Activated CD4-positive, alpha-beta T cell treated with anti-CD3 and anti-CD28 coated beads, Interleukin-2, amount 10 ng/mL, durations not matched to agents 24 days and 14 days (primary cell): Measurements from ENCODE around the gene PRPF38A. TPM values are rescaled to one million over a fixed set of nuclear protein-coding genes. Genes with fewer than 3 reads are reported as not detected.

Source experiments
- DNase-seq: peaks from one replicate; pipeline ENCODE4 v3.0.0; 2022
- H3K27ac Mint-ChIP-seq: one replicate; pipeline ENCODE4 v1.8.0; 2022; ENCODE audit warnings: mild to moderate bottlenecking, mixed read lengths
- H3K27me3 Mint-ChIP-seq: one replicate; pipeline ENCODE4 v1.8.0; 2022; ENCODE audit warnings: mixed read lengths
- H3K36me3 Mint-ChIP-seq: one replicate; pipeline ENCODE4 v1.8.0; 2022; ENCODE audit warnings: low read depth, mild to moderate bottlenecking, mixed read lengths
- H3K4me1 Mint-ChIP-seq: one replicate; pipeline ENCODE4 v1.8.0; 2021; ENCODE audit warnings: mixed read lengths
- H3K4me3 Mint-ChIP-seq: one replicate; pipeline ENCODE4 v1.8.0; 2022; ENCODE audit warnings: mild to moderate bottlenecking, moderate library complexity, mixed read lengths
- H3K9me3 Mint-ChIP-seq: one replicate; pipeline ENCODE4 v1.8.0; 2021; ENCODE audit warnings: mixed read lengths
- intact Hi-C: fragments of 100-400 bp; cut with micrococcal nuclease; formaldehyde crosslinking; loops from one replicate; pipeline ENCODE4 v1.15.1; 2023
- total RNA-seq: library from RNA; stranded (reverse); gene quantifications from 2 replicates; pipeline ENCODE4 v1.2.3, GENCODE V29; 2022

The PRPF38A gene
- total RNA-seq, 1 donor from 2014 or later = 106 TPM

DNA sequence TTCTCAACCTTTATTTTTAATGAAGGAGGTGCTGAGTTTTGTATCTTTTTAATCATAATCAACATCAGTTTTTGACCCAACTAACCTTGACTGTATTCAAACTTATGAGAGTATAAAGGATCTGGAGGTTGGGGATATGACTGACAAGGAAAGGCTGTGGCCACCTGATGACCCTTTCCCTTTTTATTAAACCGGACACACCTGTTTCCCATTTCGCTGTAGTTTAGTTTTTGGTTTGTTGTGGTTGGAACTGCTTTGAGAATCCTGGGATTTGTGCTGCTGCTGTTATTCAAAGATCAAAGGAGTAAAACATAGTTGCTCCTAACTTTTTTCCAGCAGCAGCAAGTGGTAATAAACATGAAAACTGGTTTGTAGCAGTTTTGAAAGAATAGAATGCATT is 12.4 kb downstream of the PRPF38A start:
- DNase-seq = no peak
- intact Hi-C loops = no loop called here
- Mint-ChIP-seq H3K36me3 (peaks cover 58% of the 10 kb centered on the region), H3K4me1 (peaks cover 16% of the 10 kb centered on the region), H3K9me3 (no peaks in the 10 kb centered on the region), H3K4me3 (no peak overlapping the region), H3K27me3 (no peaks in the 10 kb centered on the region), H3K27ac (no peak overlapping the region)

DNA sequence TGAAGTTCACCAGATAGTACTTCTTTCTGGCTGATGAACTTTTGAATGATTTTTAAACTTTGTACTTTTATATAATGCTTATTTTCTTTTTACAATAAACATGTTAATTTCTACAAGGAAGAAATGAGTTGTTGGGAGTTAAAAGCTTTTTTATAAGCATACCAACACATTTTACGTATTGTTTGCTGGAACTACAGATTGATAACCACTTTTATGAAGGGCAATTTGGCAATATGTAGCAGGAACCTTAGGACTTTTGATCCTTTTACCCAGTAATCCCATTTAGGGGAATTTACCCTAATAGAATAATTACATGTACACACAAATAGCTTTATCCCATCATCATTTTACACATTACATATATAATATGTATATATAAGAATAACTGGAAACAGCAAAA is 16.3 kb downstream of the PRPF38A start:
- no peak for DNase-seq
- peaks cover 34% of the 10 kb centered on the region for H3K4me1 Mint-ChIP-seq
- peaks cover 43% of the 10 kb centered on the region for H3K36me3 Mint-ChIP-seq
- H3K27ac Mint-ChIP-seq = no peak overlapping the region
- no peaks in the 10 kb centered on the region for H3K9me3 Mint-ChIP-seq
- H3K27me3 Mint-ChIP-seq = no peaks in the 10 kb centered on the region
- no peak overlapping the region for H3K4me3 Mint-ChIP-seq
- intact Hi-C loops = no loop called here

DNA sequence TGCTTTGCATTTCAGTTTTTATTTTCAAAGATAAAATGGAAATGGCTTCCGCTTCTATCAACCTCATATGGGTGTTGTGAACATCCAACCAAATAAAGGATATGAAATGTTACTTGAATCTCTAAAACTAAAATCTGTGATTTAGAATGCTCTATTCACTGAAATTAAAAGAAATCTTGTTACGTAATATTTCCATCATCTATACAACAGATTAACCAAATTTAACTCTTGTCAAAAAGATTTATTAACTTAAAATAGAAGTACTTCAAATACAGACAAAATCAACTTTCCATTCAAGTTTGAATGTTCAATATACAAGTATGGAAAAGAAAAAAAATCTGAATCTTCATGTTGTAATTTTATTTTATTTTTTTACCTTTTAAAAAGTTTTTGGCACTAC is 18.7 kb downstream of the PRPF38A start:
- DNase-seq = no peak
- Mint-ChIP-seq H3K36me3 (peaks cover 48% of the 10 kb centered on the region), H3K27ac (no peak overlapping the region), H3K27me3 (no peaks in the 10 kb centered on the region), H3K9me3 (no peaks in the 10 kb centered on the region), H3K4me3 (no peak overlapping the region), H3K4me1 (peaks cover 40% of the 10 kb centered on the region)
- intact Hi-C loops = no loop called here

DNA sequence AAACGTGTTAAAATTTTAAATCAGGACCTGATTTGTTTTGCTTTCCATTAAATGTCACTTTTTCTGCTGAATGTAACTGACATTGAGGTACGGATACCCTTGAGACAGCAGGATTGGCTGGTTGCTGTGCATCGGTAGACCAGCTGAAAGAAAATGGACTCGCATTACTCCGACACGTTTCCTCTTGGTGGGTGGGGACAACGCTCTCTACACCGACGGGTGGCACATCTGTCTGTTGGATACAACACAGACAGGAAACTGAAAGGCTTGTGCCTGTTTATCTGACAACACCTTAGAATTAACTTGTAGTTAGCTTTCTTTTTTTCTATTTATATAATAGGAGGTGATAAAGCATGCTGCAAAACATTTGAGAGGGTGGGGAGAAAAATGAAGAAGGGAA is 19.4 kb downstream of the PRPF38A start:
- peak overlapping the region; percentile 67 for H3K4me3 Mint-ChIP-seq
- peak overlapping the region; percentile 81 for H3K27ac Mint-ChIP-seq
- H3K9me3 Mint-ChIP-seq = no peaks in the 10 kb centered on the region
- no peaks in the 10 kb centered on the region for H3K27me3 Mint-ChIP-seq
- peak; percentile 92 for DNase-seq
- peaks cover 40% of the 10 kb centered on the region for H3K4me1 Mint-ChIP-seq
- H3K36me3 Mint-ChIP-seq = peaks cover 48% of the 10 kb centered on the region
- intact Hi-C loops = loop anchor here (1.0 kb wide), 3 partner anchors 19 to 263 kb away; partner anchors contain the start of genes ORC1, PRPF38A and TUT4

DNA sequence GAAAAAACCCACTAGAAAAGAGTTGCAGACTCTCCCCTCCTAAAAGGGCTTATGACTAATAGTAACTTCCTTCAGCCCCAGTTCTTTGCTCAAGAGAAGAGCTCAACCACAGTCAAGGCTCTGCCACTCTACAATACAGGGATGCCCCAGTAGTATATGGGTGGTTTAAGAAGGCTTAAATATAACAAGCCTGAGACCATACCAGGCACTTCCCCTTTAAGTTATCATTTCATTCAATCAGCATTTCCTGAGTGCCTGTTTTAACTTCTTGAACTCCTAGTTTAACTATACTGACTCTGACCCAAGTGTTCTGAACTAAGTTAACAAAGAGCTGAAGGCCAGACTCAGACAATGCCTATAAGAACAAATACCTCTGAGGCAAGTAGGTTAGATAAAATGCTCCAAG is 19.8 kb downstream of the PRPF38A start:
- Mint-ChIP-seq H3K4me1 (peaks cover 39% of the 10 kb centered on the region), H3K27ac (peak overlapping the region; percentile 81), H3K27me3 (no peaks in the 10 kb centered on the region), H3K9me3 (no peaks in the 10 kb centered on the region), H3K36me3 (peaks cover 47% of the 10 kb centered on the region), H3K4me3 (peak overlapping the region; percentile 67)
- DNase-seq = peak; percentile 78
- intact Hi-C loops = loop anchor here (1.0 kb wide), 3 partner anchors 20 to 262 kb away; partner anchors contain the start of genes ORC1, PRPF38A and TUT4

DNA sequence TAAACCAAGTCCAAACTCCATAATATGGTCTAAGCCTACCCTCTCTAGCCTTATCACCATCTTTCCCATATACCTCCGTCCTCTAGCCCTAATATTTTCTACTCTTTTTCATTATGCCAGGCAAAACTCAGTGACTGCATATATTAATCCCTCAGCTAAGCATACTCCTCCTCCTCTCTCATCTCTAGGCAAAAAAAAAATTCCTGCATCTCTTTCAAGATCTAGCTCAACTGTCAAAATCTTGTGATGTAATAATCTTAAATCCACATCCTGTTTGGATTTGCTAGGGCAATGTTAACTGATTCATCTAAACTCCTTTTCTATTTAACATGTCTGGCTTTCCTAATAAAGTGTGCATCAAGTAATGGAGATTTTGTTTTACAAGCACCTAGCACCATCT is 20.4 kb downstream of the PRPF38A start:
- Mint-ChIP-seq H3K4me1 (peaks cover 33% of the 10 kb centered on the region), H3K4me3 (peak overlapping the region; percentile 67), H3K27me3 (no peaks in the 10 kb centered on the region), H3K36me3 (peaks cover 41% of the 10 kb centered on the region), H3K27ac (peak overlapping the region; percentile 81), H3K9me3 (no peaks in the 10 kb centered on the region)
- DNase-seq = no peak
- intact Hi-C loops = loop anchor here (1.0 kb wide), 3 partner anchors 21 to 261 kb away; partner anchors contain the start of genes ORC1, PRPF38A and TUT4

DNA sequence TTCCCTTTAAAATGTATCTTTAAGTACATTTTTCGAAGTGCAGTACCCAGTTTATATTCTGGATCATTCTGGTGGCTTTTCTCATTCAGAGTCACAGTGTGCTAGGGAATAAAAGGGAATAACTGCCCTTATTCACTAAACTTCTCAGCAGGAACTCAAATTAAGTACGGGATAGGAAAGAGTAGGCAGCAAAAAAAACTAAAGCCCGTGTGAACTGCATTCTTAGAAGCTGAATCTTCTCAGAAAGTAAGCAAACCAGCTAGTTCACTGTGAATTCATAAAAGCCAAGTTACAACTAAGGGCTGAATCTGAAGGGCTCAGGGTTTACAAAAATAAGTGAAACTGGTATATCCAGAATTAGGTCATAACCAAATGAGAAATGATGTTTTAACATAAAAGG is 22.0 kb downstream of the PRPF38A start:
- intact Hi-C loops = no loop called here
- peak overlapping the region; percentile 62 for H3K27ac Mint-ChIP-seq
- peaks cover 51% of the 10 kb centered on the region for H3K36me3 Mint-ChIP-seq
- H3K9me3 Mint-ChIP-seq = no peaks in the 10 kb centered on the region
- peaks cover 31% of the 10 kb centered on the region for H3K4me1 Mint-ChIP-seq
- H3K4me3 Mint-ChIP-seq = no peak overlapping the region
- no peaks in the 10 kb centered on the region for H3K27me3 Mint-ChIP-seq
- DNase-seq = no peak

DNA sequence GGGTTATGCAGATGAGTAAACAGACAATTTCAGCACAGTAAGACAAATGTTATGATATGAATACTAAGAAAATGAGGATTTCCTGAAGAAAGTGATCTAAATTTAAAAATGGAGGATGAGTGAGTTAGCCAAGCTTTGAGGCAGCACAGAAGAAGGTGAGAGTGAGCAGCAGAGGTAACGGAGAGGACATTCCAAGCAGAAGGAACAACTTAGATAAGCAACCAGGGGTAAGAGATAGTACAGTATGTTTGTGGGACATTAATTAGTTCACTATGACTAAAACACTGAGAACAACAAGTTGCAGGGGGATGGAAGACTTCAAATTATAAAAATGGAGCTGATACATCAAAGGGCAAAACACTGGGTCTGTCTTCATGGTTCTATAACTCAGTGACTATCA is 22.8 kb downstream of the PRPF38A start:
- DNase-seq = no peak
- Mint-ChIP-seq H3K4me1 (peaks cover 31% of the 10 kb centered on the region), H3K27ac (no peak overlapping the region), H3K36me3 (peaks cover 53% of the 10 kb centered on the region), H3K27me3 (no peaks in the 10 kb centered on the region), H3K4me3 (no peak overlapping the region), H3K9me3 (no peaks in the 10 kb centered on the region)
- intact Hi-C loops = no loop called here

DNA sequence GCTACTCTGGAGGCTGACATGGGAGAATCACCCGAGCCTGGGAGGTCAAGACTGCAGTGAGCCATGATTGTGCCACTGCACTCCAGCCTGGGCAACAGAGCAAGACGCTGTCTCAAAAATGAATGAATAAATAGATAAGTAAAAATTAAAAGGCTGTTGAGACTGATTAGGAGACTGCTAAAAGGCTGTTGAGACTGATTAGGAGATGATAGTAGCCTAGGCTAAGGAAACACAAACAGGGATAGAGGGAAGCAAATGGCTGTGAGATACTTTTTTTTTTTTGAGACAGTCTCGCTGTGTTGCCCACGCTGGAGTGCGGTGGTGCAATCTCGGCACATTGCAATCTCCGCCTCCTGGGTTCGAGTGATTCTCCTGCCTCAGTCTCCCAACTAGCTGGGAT is 28.4 kb downstream of the PRPF38A start:
- Mint-ChIP-seq H3K4me3 (no peak overlapping the region), H3K36me3 (peaks cover 41% of the 10 kb centered on the region), H3K9me3 (no peaks in the 10 kb centered on the region), H3K27ac (no peak overlapping the region), H3K27me3 (no peaks in the 10 kb centered on the region), H3K4me1 (no peaks in the 10 kb centered on the region)
- intact Hi-C loops = no loop called here
- DNase-seq = peak; percentile 39

DNA sequence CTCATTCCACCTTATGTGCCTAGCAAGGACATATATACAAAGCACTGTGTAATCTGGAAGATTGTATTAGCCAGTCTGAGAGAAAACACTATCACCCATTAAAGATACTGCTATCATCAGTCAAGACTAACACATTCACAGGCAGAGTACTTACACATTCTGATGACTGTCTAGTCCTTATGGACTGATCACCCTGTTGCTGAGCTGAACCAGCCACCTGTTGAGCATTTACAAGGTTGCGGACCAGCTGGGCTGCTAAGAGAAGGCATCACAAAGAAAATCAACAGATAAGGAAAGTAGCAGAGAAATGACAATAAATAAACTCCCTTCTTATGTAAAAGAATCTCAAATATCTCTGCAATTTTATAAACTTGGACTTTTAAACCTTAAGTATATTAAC is 30.8 kb downstream of the PRPF38A start:
- peaks cover 42% of the 10 kb centered on the region for H3K36me3 Mint-ChIP-seq
- no peaks in the 10 kb centered on the region for H3K9me3 Mint-ChIP-seq
- no peak overlapping the region for H3K27ac Mint-ChIP-seq
- no peaks in the 10 kb centered on the region for H3K4me1 Mint-ChIP-seq
- H3K4me3 Mint-ChIP-seq = no peak overlapping the region
- intact Hi-C loops = no loop called here
- peak; percentile 32 for DNase-seq
- H3K27me3 Mint-ChIP-seq = no peaks in the 10 kb centered on the region

DNA sequence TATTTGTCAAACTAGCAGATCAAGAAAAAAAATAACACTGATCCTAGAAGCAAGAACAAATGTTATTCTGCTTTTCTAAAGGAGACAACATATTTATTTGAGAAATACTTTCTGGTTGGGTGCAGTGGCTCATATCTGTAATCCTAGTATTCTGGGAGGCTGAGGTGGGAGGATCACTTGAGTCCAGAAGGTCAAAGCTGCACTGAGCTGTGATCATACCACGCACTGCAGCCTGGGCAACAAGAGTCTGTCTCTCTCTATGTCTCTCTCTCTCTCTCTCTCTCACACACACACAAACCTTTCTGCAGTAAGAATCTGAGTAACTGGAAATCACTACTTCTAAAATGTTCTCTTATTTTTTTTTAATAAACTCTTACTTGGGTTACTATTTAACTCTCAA is 31.2 kb downstream of the PRPF38A start:
- Mint-ChIP-seq H3K27me3 (no peaks in the 10 kb centered on the region), H3K4me1 (no peaks in the 10 kb centered on the region), H3K4me3 (no peak overlapping the region), H3K9me3 (no peaks in the 10 kb centered on the region), H3K27ac (no peak overlapping the region), H3K36me3 (peaks cover 39% of the 10 kb centered on the region)
- intact Hi-C loops = no loop called here
- no peak for DNase-seq

DNA sequence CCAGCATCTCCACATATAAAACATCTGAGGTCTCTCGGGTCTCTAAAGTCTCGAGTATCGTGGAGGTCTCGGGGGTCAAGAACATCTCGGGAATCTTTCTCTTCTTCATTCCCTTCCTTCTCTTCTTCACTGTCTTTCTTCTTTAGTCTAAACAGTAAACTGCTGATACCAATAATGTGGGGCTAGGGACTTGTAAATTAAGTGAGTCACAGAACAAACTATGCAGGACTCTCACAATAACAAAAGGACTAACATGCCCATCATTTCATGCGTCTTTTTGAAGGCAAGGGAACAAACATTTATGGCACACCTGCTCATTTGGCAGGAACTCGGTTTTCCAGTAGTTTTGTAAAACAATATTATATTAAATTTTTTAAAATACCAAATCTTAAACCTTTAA is 32.4 kb downstream of the PRPF38A start:
- DNase-seq = no peak
- Mint-ChIP-seq H3K4me1 (no peaks in the 10 kb centered on the region), H3K27ac (no peak overlapping the region), H3K36me3 (peaks cover 33% of the 10 kb centered on the region), H3K27me3 (no peaks in the 10 kb centered on the region), H3K4me3 (no peak overlapping the region), H3K9me3 (no peaks in the 10 kb centered on the region)
- intact Hi-C loops = no loop called here

DNA sequence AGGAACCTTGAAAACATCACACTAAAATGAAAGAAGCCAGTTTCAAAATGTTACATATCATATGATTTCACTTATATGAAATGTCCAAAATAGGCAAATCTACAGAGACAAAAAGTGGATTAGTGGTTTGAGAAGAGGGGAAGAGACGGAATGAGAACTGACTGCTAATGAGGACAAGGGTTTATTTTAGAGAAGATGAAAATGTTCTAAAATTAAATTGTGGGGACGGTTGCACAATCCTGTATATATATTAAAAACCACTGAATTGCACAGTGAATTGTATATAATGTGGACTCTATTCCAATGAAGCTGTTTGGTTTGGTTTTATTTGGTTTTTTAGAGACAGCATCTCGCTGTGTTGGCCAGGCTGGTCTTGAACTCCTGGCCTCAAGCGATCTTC is 35.6 kb downstream of the PRPF38A start:
- no peaks in the 10 kb centered on the region for H3K9me3 Mint-ChIP-seq
- DNase-seq = no peak
- H3K27me3 Mint-ChIP-seq = no peaks in the 10 kb centered on the region
- intact Hi-C loops = no loop called here
- H3K4me3 Mint-ChIP-seq = no peak overlapping the region
- H3K36me3 Mint-ChIP-seq = peaks cover 28% of the 10 kb centered on the region
- H3K4me1 Mint-ChIP-seq = no peaks in the 10 kb centered on the region
- H3K27ac Mint-ChIP-seq = no peak overlapping the region

DNA sequence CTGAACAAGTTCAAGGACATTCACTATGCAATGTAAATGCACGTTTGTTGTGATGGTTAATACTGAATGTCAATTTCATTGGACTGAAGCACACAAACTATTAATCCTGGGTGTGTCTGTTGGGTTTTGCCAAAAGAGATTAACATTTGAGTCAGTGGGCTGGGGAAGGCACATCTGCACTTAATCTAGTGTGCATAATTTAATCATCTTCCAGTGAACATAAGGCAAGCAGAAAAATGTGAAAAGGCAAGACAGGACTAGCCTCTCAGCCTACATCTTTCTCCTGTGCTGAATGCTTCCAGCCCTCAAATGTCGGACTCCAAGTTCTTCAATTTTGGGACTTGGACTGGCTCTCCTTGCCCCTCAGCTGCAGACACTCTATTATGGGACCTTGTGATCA is 40.1 kb downstream of the PRPF38A start:
- H3K36me3 Mint-ChIP-seq = peaks cover 25% of the 10 kb centered on the region

DNA sequence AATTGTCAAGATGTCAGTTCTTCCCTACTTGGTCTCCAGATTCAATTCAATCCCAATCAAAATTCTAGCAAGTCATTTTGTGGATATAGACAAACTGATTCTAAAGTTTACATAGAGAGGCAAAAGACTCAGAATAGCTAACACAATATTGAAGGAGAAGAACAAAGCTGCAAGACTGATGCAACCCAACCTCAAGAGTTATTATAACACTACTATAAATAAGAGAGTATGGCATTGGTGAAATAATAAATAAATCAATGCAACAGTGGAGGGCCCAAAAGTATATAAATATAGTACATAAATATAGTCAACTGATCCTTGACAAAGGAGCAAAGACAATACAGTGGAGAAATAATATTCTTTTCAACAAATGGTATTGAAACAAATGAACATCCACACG is 49.7 kb downstream of the PRPF38A start:
- intact Hi-C loops = no loop called here
- Mint-ChIP-seq H3K36me3 (peaks cover 37% of the 10 kb centered on the region), H3K4me3 (no peak overlapping the region), H3K27ac (no peak overlapping the region), H3K9me3 (no peaks in the 10 kb centered on the region), H3K4me1 (no peaks in the 10 kb centered on the region), H3K27me3 (no peaks in the 10 kb centered on the region)
- no peak for DNase-seq

More for the DNA sequence above, 40.1 kb downstream of the PRPF38A start:
- no peaks in the 10 kb centered on the region for H3K9me3 Mint-ChIP-seq
- H3K27ac Mint-ChIP-seq = no peak overlapping the region
- no peak overlapping the region for H3K4me3 Mint-ChIP-seq
- H3K27me3 Mint-ChIP-seq = no peaks in the 10 kb centered on the region
- no peaks in the 10 kb centered on the region for H3K4me1 Mint-ChIP-seq
- no peak for DNase-seq
- intact Hi-C loops = no loop called here
